Erythroblast (primary cell): ENCODE results near the gene GLI3.

Experiments used
- GATA1 ChIP-seq: IDR thresholded peaks from 2 replicates; pipeline ENCODE4 v1.6.1; 2011; ENCODE audit warnings: low read depth, mild to moderate bottlenecking, control low read depth, low read length, moderate library complexity
- POLR2A ChIP-seq: IDR thresholded peaks from 2 replicates; pipeline ENCODE4 v1.6.1; 2011; ENCODE audit warnings: mild to moderate bottlenecking, low read length

- no peak for TF ChIP-seq POLR2A
- TF ChIP-seq GATA1, result no peak
Observed at GRCh38 chr7:42090056-42090455, 147.0 kb downstream of the GLI3 start.
